Measurements from ENCODE around the gene SLC38A2.

GRCh38 chr12:46408441-46408840, 35.9 kb upstream of the SLC38A2 start:
- TF ChIP-seq CTCF (IDR thresholded peaks at IDR 0.05) (no peak), ZFX (IDR thresholded peaks at IDR 0.05; ENCODE audit: borderline replicate concordance) (no peak)
